ENCODE data around the gene EPS8.

- TF ChIP-seq, protein P1, sequence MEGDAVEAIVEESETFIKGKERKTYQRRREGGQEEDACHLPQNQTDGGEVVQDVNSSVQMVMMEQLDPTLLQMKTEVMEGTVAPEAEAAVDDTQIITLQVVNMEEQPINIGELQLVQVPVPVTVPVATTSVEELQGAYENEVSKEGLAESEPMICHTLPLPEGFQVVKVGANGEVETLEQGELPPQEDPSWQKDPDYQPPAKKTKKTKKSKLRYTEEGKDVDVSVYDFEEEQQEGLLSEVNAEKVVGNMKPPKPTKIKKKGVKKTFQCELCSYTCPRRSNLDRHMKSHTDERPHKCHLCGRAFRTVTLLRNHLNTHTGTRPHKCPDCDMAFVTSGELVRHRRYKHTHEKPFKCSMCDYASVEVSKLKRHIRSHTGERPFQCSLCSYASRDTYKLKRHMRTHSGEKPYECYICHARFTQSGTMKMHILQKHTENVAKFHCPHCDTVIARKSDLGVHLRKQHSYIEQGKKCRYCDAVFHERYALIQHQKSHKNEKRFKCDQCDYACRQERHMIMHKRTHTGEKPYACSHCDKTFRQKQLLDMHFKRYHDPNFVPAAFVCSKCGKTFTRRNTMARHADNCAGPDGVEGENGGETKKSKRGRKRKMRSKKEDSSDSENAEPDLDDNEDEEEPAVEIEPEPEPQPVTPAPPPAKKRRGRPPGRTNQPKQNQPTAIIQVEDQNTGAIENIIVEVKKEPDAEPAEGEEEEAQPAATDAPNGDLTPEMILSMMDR (IDR thresholded peaks at IDR 0.05): no peak
- TF ChIP-seq EZH2 (IDR thresholded peaks at IDR 0.05; ENCODE audit: borderline replicate concordance, insufficient read depth, low read depth, low read length, poor library complexity, severe bottlenecking): no peak
Observed at GRCh38 chr12:15827136-15827535, 37.9 kb upstream of the EPS8 start.
